Common myeloid progenitor, CD34-positive (primary cell): ENCODE measurements around the gene LRFN2.

ENCODE experiments used
- CTCF ChIA-PET: fragments of 350-600 bp; sonication (Branson Sonifier 250); formaldehyde crosslinking; loops from one replicate; lab custom pipeline; 2021; ENCODE audit warnings: antibody characterized with exemption; lab: Charles Lee
- POLR2A ChIA-PET: fragments of 350-600 bp; sonication (Branson Sonifier 250); formaldehyde crosslinking; loops from one replicate; lab custom pipeline; 2021; ENCODE audit warnings: antibody characterized with exemption; lab: Charles Lee
- DNase-seq, 3 donors: peaks; one replicate each; pipeline versions ENCODE4 v3.0.0 to v3.0.0-alpha.2; 2013
- H3K27ac ChIP-seq, 2 experiments: 1 replicate in 1 of 2; 2 replicates in 1 of 2; pipeline ENCODE4 v1.7.0; 2013; ENCODE audit warnings: inconsistent platforms in 2 of 2, low read length in 2 of 2, mild to moderate bottlenecking in 2 of 2, low read depth in 1 of 2, moderate library complexity in 1 of 2; ENCODE audit not compliant: severe bottlenecking in 2 of 2, insufficient read depth in 1 of 2, poor library complexity in 1 of 2
- H3K27me3 ChIP-seq, 5 experiments: replicated peaks in 2 of 5; 1 replicate in 3 of 5; 2 replicates in 2 of 5; pipeline versions ENCODE4 v1.6.1 to v1.7.0; 2013; ENCODE audit warnings: low read length in 4 of 5, mild to moderate bottlenecking in 2 of 5, moderate library complexity in 2 of 5, inconsistent platforms in 1 of 5; ENCODE audit not compliant: insufficient read depth in 5 of 5, control insufficient read depth in 4 of 5
- H3K36me3 ChIP-seq, 4 experiments: 1 replicate in 2 of 4; 2 replicates in 2 of 4; pipeline versions ENCODE4 v1.6.1 to v1.7.0; 2013; ENCODE audit warnings: low read length in 3 of 4, control low read depth in 1 of 4, mild to moderate bottlenecking in 1 of 4; ENCODE audit not compliant: control insufficient read depth in 4 of 4, insufficient read depth in 4 of 4
- H3K4me1 ChIP-seq, 4 experiments: 1 replicate in 3 of 4; 2 replicates in 1 of 4; pipeline versions ENCODE4 v1.6.1 to v1.7.1; 2013; ENCODE audit warnings: low read length in 3 of 4, mild to moderate bottlenecking in 3 of 4, control low read depth in 1 of 4, inconsistent platforms in 1 of 4, moderate library complexity in 1 of 4; ENCODE audit not compliant: control insufficient read depth in 4 of 4, insufficient read depth in 4 of 4; ENCODE audit errors: control extremely low read depth in 1 of 4
- H3K4me3 ChIP-seq, 7 experiments: 1 replicate in 4 of 7; 2 replicates in 3 of 7; pipeline versions ENCODE4 v1.5.1 to v1.7.0; 2013; ENCODE audit warnings: mild to moderate bottlenecking in 7 of 7, low read length in 6 of 7, moderate library complexity in 6 of 7, inconsistent platforms in 2 of 7, low read depth in 2 of 7, control low read depth in 1 of 7; ENCODE audit not compliant: insufficient read depth in 4 of 7, control insufficient read depth in 1 of 7; ENCODE audit errors: extremely low read depth in 1 of 7
- H3K9me3 ChIP-seq, 5 experiments: 1 replicate in 4 of 5; 2 replicates in 1 of 5; pipeline versions ENCODE4 v1.6.1 to v1.7.1; 2013; ENCODE audit warnings: low read length in 4 of 5, mild to moderate bottlenecking in 2 of 5, inconsistent platforms in 1 of 5, low read depth in 1 of 5, moderate library complexity in 1 of 5; ENCODE audit not compliant: control insufficient read depth in 4 of 5, insufficient read depth in 2 of 5; ENCODE audit errors: control extremely low read depth in 1 of 5
- WGBS: methylation state at CpG from one replicate; pipeline ENCODE4 v1.1.5; 2013; ENCODE audit not compliant: insufficient coverage; 5-methylcytosine and 5-hydroxymethylcytosine counted together

LRFN2 gene

DNA sequence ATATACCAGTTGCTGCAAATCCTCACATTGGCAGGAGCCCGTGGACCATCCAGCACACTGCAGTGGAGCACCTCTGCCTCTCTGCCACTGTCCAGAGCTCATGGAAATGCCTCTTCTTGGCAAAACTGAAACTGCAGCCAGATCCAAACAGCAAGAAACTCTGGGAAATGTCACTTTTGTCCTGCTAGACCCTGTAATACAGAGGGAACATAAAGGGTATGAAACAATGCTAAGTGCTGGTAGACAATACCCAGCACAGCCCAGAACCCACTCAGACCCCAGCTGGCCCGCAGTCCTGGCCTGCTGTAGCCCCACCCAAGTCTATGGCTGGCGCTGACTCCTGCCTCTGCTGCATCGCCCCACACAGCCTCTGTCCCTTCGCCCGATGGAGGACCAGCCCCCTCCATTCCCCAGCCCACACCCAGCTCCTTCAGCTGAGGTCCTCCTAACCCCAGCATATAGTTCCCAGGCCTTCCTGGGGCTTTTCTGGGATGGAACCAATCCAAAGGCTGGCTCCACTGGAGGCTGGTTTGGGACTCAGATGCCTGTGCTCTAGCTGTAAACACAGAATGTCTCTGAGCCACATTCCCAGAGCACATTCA lies 242.5 kb downstream of the LRFN2 start:
- POLR2A ChIA-PET = no interaction called here
- H3K27ac ChIP-seq = no peak overlapping the region
- DNase-seq = no peak

DNA sequence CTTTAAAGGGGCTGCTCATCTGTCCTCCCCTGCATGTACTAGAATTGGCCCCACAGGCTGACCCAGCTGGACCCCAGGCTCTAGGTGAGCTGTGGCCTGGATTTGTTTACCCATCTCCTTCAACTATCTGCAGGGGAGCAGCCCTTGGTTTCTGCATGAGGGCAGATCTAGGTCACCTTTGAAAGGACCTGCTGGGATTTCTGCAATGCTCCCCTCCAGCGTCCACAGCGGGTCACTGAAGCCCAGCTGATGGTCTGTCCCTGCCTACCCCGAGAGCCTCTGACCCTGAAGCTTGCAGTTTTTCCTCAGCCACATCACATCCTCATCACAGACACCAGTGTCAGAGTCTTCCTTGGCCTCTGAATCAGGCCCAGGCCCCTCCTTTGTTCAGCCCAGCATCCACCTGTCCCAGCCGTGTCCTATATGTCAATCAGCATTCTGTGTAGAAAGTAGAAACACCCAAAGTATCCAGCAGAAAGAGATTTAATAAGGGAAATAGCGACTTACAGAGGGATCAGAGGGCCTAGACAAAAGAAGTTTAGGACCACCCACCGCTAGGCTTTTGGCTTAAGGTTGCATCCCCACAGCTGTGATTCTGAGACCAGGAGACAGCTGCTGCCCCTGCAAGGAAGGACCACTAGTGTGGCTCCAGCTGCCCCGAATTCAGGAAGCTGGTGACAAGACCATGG lies 243.1 kb downstream of the LRFN2 start:
- POLR2A ChIA-PET = no interaction called here
- WGBS = 78% methylated on average over 6 of the region's 7 CpGs
- H3K36me3 ChIP-seq = no peaks in the 10 kb centered on the region
- H3K4me3 ChIP-seq = no peak overlapping the region
- H3K27me3 ChIP-seq = peaks cover 0 to 23% (median 4%) of the 10 kb centered on the region in 5 experiments
- no peaks in the 10 kb centered on the region for H3K4me1 ChIP-seq
- DNase-seq = no peak
- CTCF ChIA-PET = interaction anchor here (0.6 kb wide), 1 partner anchor 11 kb away, joined by 3 read pairs; no protein-coding TSS in a partner anchor
- H3K9me3 ChIP-seq = no peaks in the 10 kb centered on the region
- no peak overlapping the region for H3K27ac ChIP-seq

More for the DNA sequence above, 242.5 kb downstream of the LRFN2 start:
- Histone ChIP-seq H3K4me1 (no peaks in the 10 kb centered on the region), H3K36me3 (no peaks in the 10 kb centered on the region), H3K9me3 (no peaks in the 10 kb centered on the region), H3K4me3 (no peak overlapping the region), H3K27me3 (peaks cover 0 to 16% (median 3%) of the 10 kb centered on the region in 5 experiments)
- CTCF ChIA-PET = interaction anchor here (0.6 kb wide), 1 partner anchor 12 kb away, joined by 3 read pairs; no protein-coding TSS in a partner anchor
- WGBS = 92% methylated on average over 6 of the region's 6 CpGs

DNA sequence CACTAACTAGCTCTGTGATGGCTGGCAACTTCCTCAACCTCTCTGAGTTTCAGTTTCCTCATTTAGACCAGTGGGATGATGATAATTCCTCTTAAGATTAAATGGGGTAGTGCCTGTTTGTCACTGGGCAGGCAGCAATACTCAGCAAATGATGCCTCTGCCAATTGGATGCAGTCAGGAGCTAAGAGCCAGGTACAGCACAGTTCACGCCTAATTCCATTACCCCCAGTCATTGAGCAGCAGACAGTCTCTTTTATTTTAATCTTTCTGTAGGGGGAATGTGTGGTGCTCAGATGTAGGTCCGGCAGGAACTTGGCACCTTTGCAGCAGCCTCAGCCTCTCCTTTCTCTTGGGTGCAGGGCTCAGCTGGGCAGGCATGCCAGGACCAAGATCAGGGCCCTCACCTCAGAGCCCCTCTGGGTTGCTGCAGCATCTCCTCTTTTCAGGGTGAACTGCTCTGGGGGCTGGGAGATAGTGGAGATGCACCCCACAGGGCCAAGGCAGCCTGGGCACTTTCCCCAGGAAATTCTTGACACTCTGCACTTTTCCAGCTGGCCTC lies 243.8 kb downstream of the LRFN2 start:
- H3K27ac ChIP-seq = no peak overlapping the region
- no peaks in the 10 kb centered on the region for H3K36me3 ChIP-seq
- ChIA-PET POLR2A (no interaction called here), CTCF (interaction anchor here (0.9 kb wide), 1 partner anchor 16 kb away, joined by 3 read pairs; no protein-coding TSS in a partner anchor)
- WGBS = no CpG with 5 or more reads among the region's 2 CpGs
- no peaks in the 10 kb centered on the region for H3K9me3 ChIP-seq
- peaks cover 0 to 27% (median 6%) of the 10 kb centered on the region in 5 experiments for H3K27me3 ChIP-seq
- H3K4me3 ChIP-seq = no peak overlapping the region
- DNase-seq = no peak
- H3K4me1 ChIP-seq = no peaks in the 10 kb centered on the region

GRCh38 chr6:40342723-40343122 lies 244.4 kb downstream of the LRFN2 start:
- H3K27me3 ChIP-seq = peaks cover 0 to 33% (median 6%) of the 10 kb centered on the region in 5 experiments
- DNase-seq = no peak
- no peak overlapping the region for H3K4me3 ChIP-seq
- no peaks in the 10 kb centered on the region for H3K9me3 ChIP-seq
- H3K36me3 ChIP-seq = no peaks in the 10 kb centered on the region
- no peak overlapping the region for H3K27ac ChIP-seq
- POLR2A ChIA-PET = no interaction called here
- H3K4me1 ChIP-seq = no peaks in the 10 kb centered on the region
- WGBS = 62% methylated on average over 2 of the region's 6 CpGs
- CTCF ChIA-PET = interaction anchor here (0.9 kb wide), 1 partner anchor 15 kb away, joined by 3 read pairs; no protein-coding TSS in a partner anchor

DNA sequence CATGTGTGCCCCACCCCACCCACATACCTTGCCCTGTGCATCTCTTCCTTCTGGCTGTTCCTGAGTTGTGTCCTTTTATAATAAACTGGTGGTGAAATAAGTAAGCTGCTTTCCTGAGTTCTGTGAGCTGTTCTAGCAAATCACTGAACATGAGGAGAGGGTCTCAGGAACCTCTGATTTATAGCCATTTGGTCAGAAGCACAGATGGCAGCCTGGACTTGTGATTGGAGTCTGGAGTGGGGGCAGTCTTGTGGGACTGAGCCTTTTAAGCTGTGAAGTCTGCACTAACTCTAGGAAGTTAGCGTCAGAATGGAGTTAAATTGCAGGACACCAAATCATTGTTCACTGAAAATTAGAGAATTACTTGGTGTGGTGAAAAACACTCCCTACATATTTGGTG lies 245.4 kb downstream of the LRFN2 start:
- POLR2A ChIA-PET = no interaction called here
- H3K4me3 ChIP-seq = no peak overlapping the region
- no peaks in the 10 kb centered on the region for H3K4me1 ChIP-seq
- H3K27ac ChIP-seq = no peak overlapping the region
- 80% methylated on average over 1 of the region's 1 CpG for WGBS
- peaks cover 2 to 39% (median 6%) of the 10 kb centered on the region in 5 experiments for H3K27me3 ChIP-seq
- DNase-seq = no peak
- CTCF ChIA-PET = no interaction called here
- H3K9me3 ChIP-seq = no peaks in the 10 kb centered on the region
- no peaks in the 10 kb centered on the region for H3K36me3 ChIP-seq
